HPDE6-E6E7 (cell line): ENCODE data around the gene CBFA2T2.
"Not testable (repeated sequence)": the region's sequence is repeated elsewhere in the genome, so short reads cannot be mapped to it uniquely, and the experiment has no call there.

Source experiments
- DNase-seq: peaks from one replicate; pipeline ENCODE4 v3.0.0; 2011; ENCODE audit warnings: missing footprints; ENCODE audit errors: extremely low spot score

The CBFA2T2 gene

GRCh38 chr20:33490023-33490933 lies at the start of gene CBFA2T2:
TSS of gene CBFA2T2 (plus strand) at chr20:33490096. CDS start at chr20:33490268, 172 bp downstream.
- DNase-seq, result peak; percentile 73

- DNase-seq, result not testable (repeated sequence)
Measured at GRCh38 chr20:33440562-33440961, 49.3 kb upstream of the CBFA2T2 start.

GRCh38 chr20:33441142-33441955 lies 48.5 kb upstream of the CBFA2T2 start:
- DNase-seq, result no peak

GRCh38 chr20:33442136-33443005 lies 47.5 kb upstream of the CBFA2T2 start:
- no peak for DNase-seq

GRCh38 chr20:33443006-33443511 lies 46.8 kb upstream of the CBFA2T2 start:
- DNase-seq, result no peak

GRCh38 chr20:33443512-33444239 lies 46.2 kb upstream of the CBFA2T2 start, which contains the start of gene SNTA1:
TSS of gene SNTA1 (minus strand) at chr20:33443763. CDS start at chr20:33443620, 143 bp downstream.
- DNase-seq, result peak; percentile 94

- no peak for DNase-seq
Measured at GRCh38 chr20:33444797-33445560, 44.9 kb upstream of the CBFA2T2 start.

GRCh38 chr20:33445881-33446625 lies 43.8 kb upstream of the CBFA2T2 start:
- no peak for DNase-seq

GRCh38 chr20:33450867-33451266 lies 39.0 kb upstream of the CBFA2T2 start:
- DNase-seq, result no peak

GRCh38 chr20:33456916-33457642 lies 32.8 kb upstream of the CBFA2T2 start:
- DNase-seq, result peak; percentile 92

- DNase-seq, result no peak
Measured at GRCh38 chr20:33459599-33459998, 30.3 kb upstream of the CBFA2T2 start.

- DNase-seq, result no peak
Measured at GRCh38 chr20:33460711-33461110, 29.2 kb upstream of the CBFA2T2 start.

- DNase-seq, result no peak
Measured at GRCh38 chr20:33463332-33464101, 26.4 kb upstream of the CBFA2T2 start.

GRCh38 chr20:33464759-33465158 lies 25.1 kb upstream of the CBFA2T2 start:
- DNase-seq, result not testable (repeated sequence)

GRCh38 chr20:33465481-33466302 lies 24.2 kb upstream of the CBFA2T2 start:
- no peak for DNase-seq

GRCh38 chr20:33466303-33466646 lies 23.6 kb upstream of the CBFA2T2 start:
- DNase-seq, result no peak

GRCh38 chr20:33470457-33470856 lies 19.4 kb upstream of the CBFA2T2 start:
- DNase-seq, result no peak
